HG02870 (cell line): ENCODE measurements around the gene STPG4.
"Not testable (repeated sequence)": the region's sequence is repeated elsewhere in the genome, so short reads cannot be mapped to it uniquely, and the experiment has no call there.

Experiments
- ATAC-seq: cut with Tn5 transposase; IDR thresholded peaks from one replicate; pipeline ENCODE4 v1.9.1; 2021; ENCODE audit warnings: mild to moderate bottlenecking, moderate library complexity; ENCODE audit not compliant: unreplicated experiment

The STPG4 gene

GRCh38 chr2:47155091-47155876 lies at the start of gene STPG4:
STPG4 (minus strand) TSS chr2:47155308; CDS start chr2:47155251, 57 bp downstream.
- ATAC-seq, result no peak

- no peak for ATAC-seq
These were observed 49.6 kb upstream of the STPG4 start for GRCh38 chr2:47204691-47205090.

GRCh38 chr2:47203995-47204394 lies 48.9 kb upstream of the STPG4 start:
- no peak for ATAC-seq

GRCh38 chr2:47201224-47201623 lies 46.1 kb upstream of the STPG4 start:
- no peak for ATAC-seq

- ATAC-seq, result no peak
These were observed 43.9 kb upstream of the STPG4 start for GRCh38 chr2:47198985-47199451.

GRCh38 chr2:47196499-47196898 lies 41.4 kb upstream of the STPG4 start:
- ATAC-seq, result no peak

GRCh38 chr2:47196046-47196445 lies 40.9 kb upstream of the STPG4 start:
- ATAC-seq, result no peak

- ATAC-seq, result no peak
These were observed 40.0 kb upstream of the STPG4 start for GRCh38 chr2:47195148-47195547.

- ATAC-seq, result no peak
These were observed 39.3 kb upstream of the STPG4 start for GRCh38 chr2:47194410-47194809.

GRCh38 chr2:47193607-47194006 lies 38.5 kb upstream of the STPG4 start:
- ATAC-seq, result no peak

GRCh38 chr2:47190188-47190881 lies 35.2 kb upstream of the STPG4 start:
- no peak for ATAC-seq

GRCh38 chr2:47189635-47190034 lies 34.5 kb upstream of the STPG4 start:
- ATAC-seq, result no peak

- ATAC-seq, result no peak
These were observed 32.0 kb upstream of the STPG4 start for GRCh38 chr2:47187069-47187468.

GRCh38 chr2:47186351-47186750 lies 31.2 kb upstream of the STPG4 start:
- no peak for ATAC-seq

- not testable (repeated sequence) for ATAC-seq
These were observed 30.0 kb upstream of the STPG4 start for GRCh38 chr2:47185098-47185497.

- ATAC-seq, result no peak
These were observed 26.1 kb upstream of the STPG4 start for GRCh38 chr2:47181176-47181575.

GRCh38 chr2:47180531-47180930 lies 25.4 kb upstream of the STPG4 start:
- no peak for ATAC-seq

GRCh38 chr2:47179388-47179787 lies 24.3 kb upstream of the STPG4 start:
- ATAC-seq, result no peak

GRCh38 chr2:47178341-47178740 lies 23.2 kb upstream of the STPG4 start:
- no peak for ATAC-seq

GRCh38 chr2:47177043-47177565 lies 22.0 kb upstream of the STPG4 start:
- ATAC-seq, result no peak

- no peak for ATAC-seq
These were observed 19.7 kb upstream of the STPG4 start for GRCh38 chr2:47174733-47175361.
